GM19035 (cell line): ENCODE measurements around the gene HDAC9.

Experiments used
- ATAC-seq: cut with Tn5 transposase; IDR thresholded peaks from one replicate; pipeline ENCODE4 v1.9.1; 2021; ENCODE audit not compliant: unreplicated experiment

Gene HDAC9

GRCh38 chr7:18552943-18553604, 57.5 kb downstream of the HDAC9 start:
- peak; percentile 55 for ATAC-seq

- ATAC-seq, result no peak
These were observed 58.1 kb downstream of the HDAC9 start for GRCh38 chr7:18553605-18554003.

GRCh38 chr7:18555120-18555519, 59.6 kb downstream of the HDAC9 start:
- ATAC-seq, result no peak

GRCh38 chr7:18555968-18556367, 60.4 kb downstream of the HDAC9 start:
- no peak for ATAC-seq

GRCh38 chr7:18558503-18558902, 63.0 kb downstream of the HDAC9 start:
- ATAC-seq, result no peak

GRCh38 chr7:18558910-18559309, 63.4 kb downstream of the HDAC9 start:
- no peak for ATAC-seq

GRCh38 chr7:18559756-18560155, 64.2 kb downstream of the HDAC9 start:
- ATAC-seq, result no peak

- no peak for ATAC-seq
These were observed 69.2 kb downstream of the HDAC9 start for GRCh38 chr7:18564779-18565178.

GRCh38 chr7:18565337-18565736, 69.8 kb downstream of the HDAC9 start:
- ATAC-seq, result no peak

GRCh38 chr7:18566205-18566604, 70.7 kb downstream of the HDAC9 start:
- no peak for ATAC-seq

GRCh38 chr7:18566829-18567228, 71.3 kb downstream of the HDAC9 start:
- peak; percentile 97 for ATAC-seq

- ATAC-seq, result no peak
These were observed 74.9 kb downstream of the HDAC9 start for GRCh38 chr7:18570441-18570840.

- no peak for ATAC-seq
These were observed 75.4 kb downstream of the HDAC9 start for GRCh38 chr7:18570890-18571478.

- no peak for ATAC-seq
These were observed 76.6 kb downstream of the HDAC9 start for GRCh38 chr7:18572154-18572553.

- no peak for ATAC-seq
These were observed 77.3 kb downstream of the HDAC9 start for GRCh38 chr7:18572885-18573284.

- ATAC-seq, result no peak
These were observed 78.1 kb downstream of the HDAC9 start for GRCh38 chr7:18573410-18574234.

GRCh38 chr7:18574235-18574540, 78.6 kb downstream of the HDAC9 start:
- no peak for ATAC-seq

- no peak for ATAC-seq
These were observed 79.1 kb downstream of the HDAC9 start for GRCh38 chr7:18574676-18575075.

GRCh38 chr7:18575622-18576572, 80.3 kb downstream of the HDAC9 start:
- no peak for ATAC-seq

GRCh38 chr7:18577096-18577771, 81.7 kb downstream of the HDAC9 start:
- peak; percentile 42 for ATAC-seq

GRCh38 chr7:18579698-18580097, 84.1 kb downstream of the HDAC9 start:
- ATAC-seq, result no peak
